ENCODE measurements around the gene MERTK.

DNA sequence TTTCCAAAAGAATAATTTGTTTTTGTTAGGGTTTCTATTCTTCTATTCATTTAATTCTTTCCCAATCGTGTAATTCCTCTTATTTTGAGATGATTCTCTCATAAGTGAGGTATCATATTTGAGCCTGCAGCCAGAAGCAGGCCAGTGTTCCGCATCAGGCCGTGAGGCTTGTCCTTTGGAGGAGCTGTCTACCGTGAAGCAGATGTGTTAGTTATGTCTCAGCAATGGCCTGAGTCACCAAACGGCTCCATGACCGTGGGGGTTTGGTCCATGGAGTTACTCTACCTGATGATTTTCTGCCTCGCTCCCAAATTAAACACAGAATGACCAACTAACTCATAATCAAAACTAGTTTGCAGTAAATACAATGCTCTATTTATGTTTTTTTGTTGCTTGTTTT lies 92.4 kb downstream of the MERTK start:
- TF ChIP-seq, protein P1, sequence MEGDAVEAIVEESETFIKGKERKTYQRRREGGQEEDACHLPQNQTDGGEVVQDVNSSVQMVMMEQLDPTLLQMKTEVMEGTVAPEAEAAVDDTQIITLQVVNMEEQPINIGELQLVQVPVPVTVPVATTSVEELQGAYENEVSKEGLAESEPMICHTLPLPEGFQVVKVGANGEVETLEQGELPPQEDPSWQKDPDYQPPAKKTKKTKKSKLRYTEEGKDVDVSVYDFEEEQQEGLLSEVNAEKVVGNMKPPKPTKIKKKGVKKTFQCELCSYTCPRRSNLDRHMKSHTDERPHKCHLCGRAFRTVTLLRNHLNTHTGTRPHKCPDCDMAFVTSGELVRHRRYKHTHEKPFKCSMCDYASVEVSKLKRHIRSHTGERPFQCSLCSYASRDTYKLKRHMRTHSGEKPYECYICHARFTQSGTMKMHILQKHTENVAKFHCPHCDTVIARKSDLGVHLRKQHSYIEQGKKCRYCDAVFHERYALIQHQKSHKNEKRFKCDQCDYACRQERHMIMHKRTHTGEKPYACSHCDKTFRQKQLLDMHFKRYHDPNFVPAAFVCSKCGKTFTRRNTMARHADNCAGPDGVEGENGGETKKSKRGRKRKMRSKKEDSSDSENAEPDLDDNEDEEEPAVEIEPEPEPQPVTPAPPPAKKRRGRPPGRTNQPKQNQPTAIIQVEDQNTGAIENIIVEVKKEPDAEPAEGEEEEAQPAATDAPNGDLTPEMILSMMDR (conservative IDR thresholded peaks at IDR 0.05): no peak
- no peak for TF ChIP-seq ZFX (IDR thresholded peaks at IDR 0.05)

Measured in C4-2B (cell line).